GM23338 (cell line): ENCODE data around the gene ATCAY.

Experiments
- CREB1 ChIP-seq: fragments of 250-450 bp; sonication (Bioruptor Pico); IDR thresholded peaks from 2 replicates; pipeline ENCODE4 v1.5.0; 2020; ENCODE audit warnings: low read depth, mild to moderate bottlenecking, moderate library complexity
- CTCF ChIP-seq, 2 experiments: fragments of 200-600 bp in 1 of 2; sonication (generic) in 1 of 2; conservative IDR thresholded peaks; 2 replicates each; pipeline versions ENCODE4 v1.5.1 to v1.6.1; 2016 to 2017; ENCODE audit warnings: antibody characterized with exemption in 2 of 2, low read depth in 2 of 2, mild to moderate bottlenecking in 2 of 2, moderate library complexity in 1 of 2
- EZH2phosphoT487 ChIP-seq: fragments of 200-600 bp; sonication (generic); IDR thresholded peaks from one replicate; pipeline ENCODE4 v1.8.1; 2018; ENCODE audit warnings: antibody characterized with exemption; ENCODE audit not compliant: unreplicated experiment
- POLR2AphosphoS5 ChIP-seq: IDR thresholded peaks from 2 replicates; pipeline ENCODE4 v1.6.1; 2016; ENCODE audit warnings: antibody characterized with exemption, low read depth
- STAT1 ChIP-seq: IDR thresholded peaks from one replicate; pipeline ENCODE4 v1.6.1; 2016; ENCODE audit warnings: antibody characterized with exemption; ENCODE audit not compliant: unreplicated experiment

- no peak for TF ChIP-seq STAT1
- TF ChIP-seq CTCF (conservative IDR thresholded peaks at IDR 0.05; ENCODE audit: low read depth in 2 of 2): no peak
- no peak for TF ChIP-seq EZH2phosphoT487
- no peak for TF ChIP-seq CREB1 (CRISPR knock-in tag)
- no peak for TF ChIP-seq POLR2AphosphoS5
These were observed 43.2 kb upstream of the ATCAY start for GRCh38 chr19:3837332-3837731.
